Skeletal muscle satellite cell (primary cell): ENCODE results near the gene NCMAP.

ENCODE experiments used
- H3K27me3 ChIP-seq: 2 replicates; pipeline ENCODE4 v1.7.0; 2013; ENCODE audit warnings: low read length; ENCODE audit not compliant: control insufficient read depth, insufficient read depth
- H3K36me3 ChIP-seq: 2 replicates; pipeline ENCODE4 v1.7.0; 2013; ENCODE audit warnings: mild to moderate bottlenecking, control low read depth, low read length; ENCODE audit not compliant: insufficient read depth
- H3K4me1 ChIP-seq: 2 replicates; pipeline ENCODE4 v1.7.0; 2013; ENCODE audit warnings: low read length; ENCODE audit not compliant: control insufficient read depth, insufficient read depth
- H3K4me2 ChIP-seq: 2 replicates; pipeline ENCODE4 v1.7.0; 2013; ENCODE audit warnings: mild to moderate bottlenecking, low read length
- H3K4me3 ChIP-seq: 2 replicates; pipeline ENCODE4 v1.7.0; 2013; ENCODE audit warnings: low read length
- H3K9ac ChIP-seq: 2 replicates; pipeline ENCODE4 v1.7.0; 2013; ENCODE audit warnings: mild to moderate bottlenecking, low read depth, low read length, moderate library complexity
- H3K9me3 ChIP-seq: replicated peaks from 2 replicates; pipeline ENCODE4 v1.7.0; 2013; ENCODE audit warnings: mild to moderate bottlenecking, control low read depth, low read length

Gene NCMAP

DNA sequence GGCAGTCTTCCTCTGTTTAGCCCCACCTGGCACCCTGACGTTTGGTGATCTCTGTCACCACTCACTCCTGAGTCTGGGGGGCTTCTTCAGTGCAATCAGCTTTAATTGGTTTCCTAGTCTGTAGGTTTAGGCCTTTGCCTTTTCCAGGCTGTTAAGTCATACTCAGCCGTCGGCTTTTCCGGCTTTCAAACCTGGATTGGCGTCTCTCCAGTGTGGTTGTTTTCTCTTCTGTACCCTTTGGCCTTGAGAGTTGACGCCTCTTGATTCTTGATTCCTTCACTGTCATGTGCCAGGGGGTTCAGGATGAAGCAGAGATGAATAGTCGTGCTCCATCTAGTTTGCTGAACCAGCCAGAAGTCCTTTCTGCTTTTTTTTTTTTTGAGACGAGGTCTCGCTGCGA is 24.9 kb downstream of the NCMAP start:
- Histone ChIP-seq H3K9ac (no peak overlapping the region), H3K4me1 (no peaks in the 10 kb centered on the region), H3K36me3 (no peaks in the 10 kb centered on the region), H3K4me2 (no peak overlapping the region), H3K4me3 (no peak overlapping the region), H3K27me3 (peaks cover 65% of the 10 kb centered on the region), H3K9me3 (no peaks in the 10 kb centered on the region)

DNA sequence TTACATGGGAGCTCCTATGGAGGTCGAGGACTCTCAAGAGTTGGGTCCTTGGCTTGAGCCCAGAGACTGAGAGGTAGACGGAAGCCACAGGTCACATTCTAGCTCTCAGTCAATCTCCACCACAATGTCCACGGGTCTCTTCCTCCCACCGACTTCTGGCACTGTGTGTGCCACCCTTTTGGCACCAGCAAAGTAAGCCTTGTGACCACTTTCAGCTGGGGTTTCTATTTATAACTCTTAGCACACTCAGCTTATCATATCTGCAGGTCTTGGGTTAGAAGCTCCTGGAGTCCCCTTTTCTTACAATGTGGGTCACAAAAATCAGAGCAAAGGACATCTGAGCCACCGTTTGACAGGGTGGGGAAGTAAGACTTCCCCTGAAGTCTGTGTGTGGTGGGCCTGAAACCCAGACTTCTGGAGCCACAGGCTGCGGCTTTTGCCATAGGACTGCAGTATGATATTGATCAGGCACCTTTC is 28.3 kb downstream of the NCMAP start:
- Histone ChIP-seq H3K9me3 (no peaks in the 10 kb centered on the region), H3K9ac (no peak overlapping the region), H3K4me1 (no peaks in the 10 kb centered on the region), H3K4me2 (no peak overlapping the region), H3K36me3 (no peaks in the 10 kb centered on the region), H3K4me3 (no peak overlapping the region), H3K27me3 (peaks cover 68% of the 10 kb centered on the region)

DNA sequence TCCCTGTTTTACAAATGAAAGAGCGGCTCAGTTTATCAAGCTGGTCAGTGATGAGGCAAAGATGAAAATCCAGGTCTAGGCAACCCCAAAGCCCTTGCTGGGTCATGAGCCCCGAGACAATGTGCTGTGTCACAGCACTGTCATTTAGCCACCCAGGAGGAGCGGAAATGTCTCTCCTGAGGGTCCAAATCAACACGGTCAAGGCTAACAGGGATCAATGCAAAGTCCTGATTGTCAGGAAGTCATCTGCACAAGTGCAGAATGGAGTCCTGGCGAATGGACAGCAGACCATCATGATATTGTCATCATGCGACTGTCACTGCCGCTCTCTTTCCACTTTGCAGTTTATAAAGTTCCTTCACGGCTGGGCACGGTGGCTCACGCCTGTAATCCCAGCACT is 30.2 kb downstream of the NCMAP start:
- Histone ChIP-seq H3K4me2 (no peak overlapping the region), H3K27me3 (peaks cover 70% of the 10 kb centered on the region), H3K4me3 (no peak overlapping the region), H3K9me3 (no peaks in the 10 kb centered on the region), H3K4me1 (no peaks in the 10 kb centered on the region), H3K9ac (no peak overlapping the region), H3K36me3 (no peaks in the 10 kb centered on the region)

DNA sequence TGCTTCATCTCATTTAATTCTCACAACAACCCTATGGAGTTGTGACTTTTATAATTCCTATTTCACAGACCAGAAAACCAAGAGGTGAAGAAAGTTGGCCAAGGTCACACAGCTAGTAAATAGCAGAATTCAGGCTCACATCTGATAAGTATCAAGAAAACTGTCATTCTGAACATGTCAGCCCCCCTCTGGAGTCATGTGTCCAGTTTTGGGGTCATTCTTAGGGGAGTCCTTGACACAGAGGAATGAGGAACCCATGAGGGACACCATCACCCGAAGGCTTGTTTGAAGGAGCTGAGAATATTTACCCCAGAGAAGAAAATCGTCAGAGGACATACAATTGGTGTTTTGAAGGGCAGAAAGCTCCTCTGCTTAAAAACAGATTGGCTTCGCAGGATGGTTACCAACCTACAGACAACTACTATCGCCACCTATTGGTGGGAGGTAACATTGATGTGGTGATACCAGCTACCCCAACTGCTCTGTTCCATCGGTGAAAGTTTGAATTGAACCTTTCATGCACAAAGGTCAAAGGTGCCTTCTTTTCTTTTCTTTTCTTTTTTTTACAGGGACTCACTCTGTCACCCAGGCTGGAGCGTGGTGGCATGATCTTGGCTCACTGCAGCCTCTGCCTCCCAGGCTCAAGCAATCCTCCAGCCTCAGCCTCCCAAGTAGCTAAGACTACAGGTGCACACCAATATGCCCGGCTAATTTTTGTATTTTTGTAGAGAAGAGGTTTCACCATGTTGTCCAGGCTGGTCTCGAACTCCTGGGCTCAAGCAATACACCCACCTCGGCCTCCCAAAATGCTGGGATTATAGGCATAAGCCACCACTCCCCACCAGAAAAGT is 31.3 kb downstream of the NCMAP start:
- peaks cover 65% of the 10 kb centered on the region for H3K27me3 ChIP-seq
- H3K4me1 ChIP-seq, result no peaks in the 10 kb centered on the region
- no peak overlapping the region for H3K4me3 ChIP-seq
- H3K36me3 ChIP-seq, result no peaks in the 10 kb centered on the region
- no peaks in the 10 kb centered on the region for H3K9me3 ChIP-seq
- H3K4me2 ChIP-seq, result no peak overlapping the region
- no peak overlapping the region for H3K9ac ChIP-seq

DNA sequence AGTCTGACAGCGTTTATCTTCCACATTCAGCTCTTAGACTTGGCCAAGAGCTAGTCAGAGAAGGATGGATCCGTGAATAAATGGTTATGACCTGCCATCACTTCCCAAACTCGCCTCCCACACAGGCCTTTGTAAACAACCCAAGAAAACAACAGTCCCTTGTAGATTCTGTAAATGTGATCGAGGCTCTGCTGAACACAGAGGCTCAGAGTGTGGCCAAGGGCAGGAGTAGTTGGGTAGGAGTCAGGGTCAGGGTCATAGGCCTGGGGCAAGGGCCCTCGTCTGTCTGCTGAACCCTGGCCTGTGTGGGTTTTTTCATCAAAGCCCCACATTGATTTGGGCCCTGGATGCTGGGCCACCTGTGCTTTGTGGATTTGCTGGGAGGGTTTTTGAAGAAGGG is 32.7 kb downstream of the NCMAP start:
- H3K9ac ChIP-seq, result no peak overlapping the region
- no peaks in the 10 kb centered on the region for H3K9me3 ChIP-seq
- no peaks in the 10 kb centered on the region for H3K4me1 ChIP-seq
- no peak overlapping the region for H3K4me3 ChIP-seq
- peaks cover 57% of the 10 kb centered on the region for H3K27me3 ChIP-seq
- no peaks in the 10 kb centered on the region for H3K36me3 ChIP-seq
- no peak overlapping the region for H3K4me2 ChIP-seq

DNA sequence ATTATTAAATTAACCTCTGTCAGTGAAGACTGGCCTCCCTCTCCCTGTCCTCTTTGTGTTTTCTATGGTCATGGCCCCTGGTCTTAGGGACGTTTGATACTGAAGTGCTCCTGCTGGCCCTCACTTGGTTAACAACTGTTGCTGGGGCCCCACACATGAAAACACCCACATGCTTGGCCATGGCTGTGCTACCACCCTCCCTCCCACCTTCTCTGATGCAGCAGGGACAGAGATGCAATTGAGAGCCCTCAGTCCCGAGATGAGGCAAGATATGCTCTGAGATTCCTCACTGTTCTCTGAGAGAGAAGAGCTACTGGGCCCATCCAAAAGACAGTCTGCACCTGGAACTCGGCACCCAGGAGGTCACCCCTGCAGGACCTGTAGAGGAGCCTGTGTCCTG is 33.3 kb downstream of the NCMAP start:
- H3K9ac ChIP-seq, result no peak overlapping the region
- no peak overlapping the region for H3K4me2 ChIP-seq
- H3K27me3 ChIP-seq, result peaks cover 52% of the 10 kb centered on the region
- H3K4me1 ChIP-seq, result no peaks in the 10 kb centered on the region
- no peaks in the 10 kb centered on the region for H3K9me3 ChIP-seq
- H3K36me3 ChIP-seq, result no peaks in the 10 kb centered on the region
- H3K4me3 ChIP-seq, result no peak overlapping the region

DNA sequence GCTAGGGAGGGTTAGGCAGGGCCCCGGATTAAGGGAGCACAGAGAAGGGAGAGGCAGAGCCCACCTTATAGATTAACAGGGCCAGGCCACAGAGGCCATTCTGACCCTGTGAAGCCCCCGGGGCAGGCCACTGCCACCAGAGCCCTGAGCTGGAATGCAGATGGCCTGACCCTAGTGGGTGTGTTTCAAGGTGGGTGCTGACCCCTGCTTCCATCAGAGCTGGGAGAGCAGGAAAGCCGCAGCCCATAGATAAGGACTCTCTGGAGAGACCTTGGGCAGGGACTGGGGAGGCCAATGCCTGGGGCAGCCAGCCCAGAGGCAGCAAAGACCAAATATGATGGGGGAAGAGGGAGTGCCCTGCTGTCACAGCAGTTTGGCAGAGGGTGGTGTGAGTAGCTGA is 35.9 kb downstream of the NCMAP start:
- peaks cover 44% of the 10 kb centered on the region for H3K27me3 ChIP-seq
- H3K9me3 ChIP-seq, result no peaks in the 10 kb centered on the region
- H3K4me3 ChIP-seq, result no peak overlapping the region
- no peaks in the 10 kb centered on the region for H3K4me1 ChIP-seq
- no peak overlapping the region for H3K9ac ChIP-seq
- no peak overlapping the region for H3K4me2 ChIP-seq
- H3K36me3 ChIP-seq, result no peaks in the 10 kb centered on the region

DNA sequence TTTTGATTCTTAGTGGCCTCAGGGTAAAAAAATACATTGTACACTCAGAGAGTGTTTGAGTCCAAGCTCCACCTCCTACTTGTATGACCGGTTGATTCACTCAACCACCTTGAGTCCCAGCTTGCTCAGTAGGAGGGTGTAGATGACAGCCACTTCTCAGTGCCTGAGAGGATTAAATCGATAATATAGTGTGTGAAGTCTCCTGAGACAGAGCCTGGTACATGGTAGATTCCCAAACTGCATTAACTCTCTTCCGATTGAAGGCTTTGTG is 38.4 kb downstream of the NCMAP start:
- Histone ChIP-seq H3K9me3 (no peaks in the 10 kb centered on the region), H3K4me2 (no peak overlapping the region), H3K27me3 (peaks cover 48% of the 10 kb centered on the region), H3K9ac (no peak overlapping the region), H3K4me3 (no peak overlapping the region), H3K36me3 (no peaks in the 10 kb centered on the region), H3K4me1 (no peaks in the 10 kb centered on the region)

DNA sequence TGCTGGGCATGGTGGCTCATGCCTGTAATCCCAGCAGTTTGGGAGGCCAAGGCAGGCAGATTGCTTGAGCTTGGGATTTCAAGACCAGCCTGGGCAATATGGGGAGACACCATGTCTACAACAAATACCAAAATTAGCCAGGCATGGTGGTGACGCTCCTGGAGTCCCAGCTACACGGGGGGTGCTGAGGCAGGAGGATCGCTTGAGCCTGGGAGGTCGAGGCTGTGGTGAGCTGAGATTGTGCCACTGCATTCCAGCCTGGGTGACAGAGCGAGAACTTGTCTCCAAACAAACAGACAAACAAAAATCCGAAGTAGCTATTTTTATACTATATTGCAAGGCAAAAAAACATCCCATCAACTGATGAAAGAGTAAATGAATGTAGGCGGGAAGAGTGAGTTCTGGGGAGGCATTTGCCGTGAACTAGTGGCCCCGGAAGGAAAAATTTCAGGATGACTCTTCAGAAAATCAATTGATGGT is 40.6 kb downstream of the NCMAP start:
- Histone ChIP-seq H3K4me3 (no peak overlapping the region), H3K27me3 (peaks cover 32% of the 10 kb centered on the region), H3K4me2 (no peak overlapping the region), H3K9ac (no peak overlapping the region), H3K4me1 (no peaks in the 10 kb centered on the region), H3K36me3 (no peaks in the 10 kb centered on the region), H3K9me3 (no peaks in the 10 kb centered on the region)

DNA sequence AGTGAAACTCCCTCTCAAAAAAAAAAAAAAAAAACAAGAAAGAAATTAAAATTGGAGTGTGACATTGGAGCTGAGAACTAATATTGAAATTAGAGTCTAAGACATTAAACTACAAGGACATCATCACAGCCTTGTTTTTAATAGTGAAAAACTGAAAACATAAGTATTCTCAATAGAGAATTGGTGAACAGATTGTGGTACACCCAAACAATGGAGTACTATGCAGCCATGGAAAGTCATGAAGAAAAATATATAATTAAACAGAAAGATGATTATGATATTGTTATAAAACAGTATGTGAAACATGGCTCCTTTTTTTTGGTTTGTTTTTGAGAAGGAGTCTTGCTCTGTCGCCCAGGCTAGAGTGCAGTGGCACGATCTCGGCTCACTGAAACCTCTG is 43.4 kb downstream of the NCMAP start:
- H3K27me3 ChIP-seq, result peaks cover 32% of the 10 kb centered on the region
- no peaks in the 10 kb centered on the region for H3K36me3 ChIP-seq
- H3K4me3 ChIP-seq, result no peak overlapping the region
- H3K4me2 ChIP-seq, result no peak overlapping the region
- H3K9me3 ChIP-seq, result no peaks in the 10 kb centered on the region
- no peaks in the 10 kb centered on the region for H3K4me1 ChIP-seq
- no peak overlapping the region for H3K9ac ChIP-seq

DNA sequence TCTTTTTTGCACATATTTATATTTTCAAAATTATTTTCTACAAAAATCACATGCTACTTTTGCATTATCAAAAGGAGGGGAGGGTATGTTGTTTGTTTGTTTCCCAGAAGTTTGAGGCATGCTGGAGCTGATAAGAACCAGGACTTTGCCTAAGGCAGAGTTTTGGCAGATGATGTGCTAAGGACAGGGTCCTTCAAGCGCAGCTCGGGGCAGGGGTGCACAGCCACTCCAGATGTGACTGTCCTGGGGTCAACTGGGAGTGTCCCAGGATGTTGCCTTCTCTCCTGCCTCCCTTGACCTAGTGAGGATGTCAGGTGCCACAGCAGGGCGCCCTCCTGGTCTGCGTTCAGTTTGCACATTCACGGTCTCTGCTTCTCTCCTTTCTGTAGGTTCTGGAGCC is 44.7 kb downstream of the NCMAP start:
- Histone ChIP-seq H3K36me3 (no peaks in the 10 kb centered on the region), H3K9me3 (no peaks in the 10 kb centered on the region)

More for the DNA sequence above, 44.7 kb downstream of the NCMAP start:
- Histone ChIP-seq H3K4me2 (no peak overlapping the region), H3K4me1 (no peaks in the 10 kb centered on the region), H3K4me3 (no peak overlapping the region), H3K27me3 (peaks cover 22% of the 10 kb centered on the region), H3K9ac (no peak overlapping the region)
